Activated gamma-delta T cell treated with Interleukin-2 at 50 U/mL for 16 hours (primary cell): Measurements from ENCODE around the gene PVRIG.
"Not testable (repeated sequence)": the region's sequence is repeated elsewhere in the genome, so short reads cannot be mapped to it uniquely, and the experiment has no call there.

Experiments used
- DNase-seq: peaks from one replicate; pipeline ENCODE4 v3.0.0-alpha.2; 2020

PVRIG gene

GRCh38 chr7:100219801-100220585, at the start of gene PVRIG:
Gene PVRIG (plus strand): TSS chr7:100219949. CDS start chr7:100219971, 22 bp downstream.
- DNase-seq, result peak; percentile 47

- no peak for DNase-seq
Measured at GRCh38 chr7:100170101-100170897, 49.5 kb upstream of the PVRIG start.

- peak; percentile 29 for DNase-seq
Measured at GRCh38 chr7:100171087-100171681, 48.6 kb upstream of the PVRIG start.

- no peak for DNase-seq
Measured at GRCh38 chr7:100171840-100172239, 47.9 kb upstream of the PVRIG start.

GRCh38 chr7:100173806-100174495, 45.8 kb upstream of the PVRIG start:
- DNase-seq, result no peak

GRCh38 chr7:100174582-100174981, 45.2 kb upstream of the PVRIG start:
- no peak for DNase-seq

- DNase-seq, result no peak
Measured at GRCh38 chr7:100175296-100175935, 44.3 kb upstream of the PVRIG start.

GRCh38 chr7:100176096-100177044, 43.4 kb upstream of the PVRIG start:
- DNase-seq, result no peak

- peak; percentile 94 for DNase-seq
Measured at GRCh38 chr7:100177045-100178001, 42.4 kb upstream of the PVRIG start, which contains the start of the genes GPC2 and STAG3. Gene GPC2 (minus strand): TSS chr7:100177381. CDS start chr7:100177199, 182 bp downstream. Gene STAG3 (plus strand): TSS chr7:100177918. CDS start chr7:100180557, 2,639 bp downstream.

GRCh38 chr7:100180084-100180483, 39.7 kb upstream of the PVRIG start:
- DNase-seq, result not testable (repeated sequence)

GRCh38 chr7:100182616-100183015, 37.1 kb upstream of the PVRIG start:
- DNase-seq, result not testable (repeated sequence)

GRCh38 chr7:100183090-100183489, 36.7 kb upstream of the PVRIG start:
- not testable (repeated sequence) for DNase-seq

- no peak for DNase-seq
Measured at GRCh38 chr7:100185726-100186125, 34.0 kb upstream of the PVRIG start.

- no peak for DNase-seq
Measured at GRCh38 chr7:100189061-100189460, 30.7 kb upstream of the PVRIG start.

- no peak for DNase-seq
Measured at GRCh38 chr7:100190048-100190711, 29.6 kb upstream of the PVRIG start.

GRCh38 chr7:100191775-100192174, 28.0 kb upstream of the PVRIG start:
- no peak for DNase-seq

GRCh38 chr7:100192281-100192862, 27.4 kb upstream of the PVRIG start:
- not testable (repeated sequence) for DNase-seq

GRCh38 chr7:100192969-100193368, 26.8 kb upstream of the PVRIG start:
- no peak for DNase-seq

GRCh38 chr7:100195222-100195621, 24.5 kb upstream of the PVRIG start:
- no peak for DNase-seq
